IPS-15b (cell line): Measurements from ENCODE around the gene CLCN6.
"Not testable (repeated sequence)": the region's sequence is repeated elsewhere in the genome, so short reads cannot be mapped to it uniquely, and the experiment has no call there.

Experiments used
- H3K27me3 ChIP-seq: one replicate; pipeline ENCODE4 v1.6.1; 2013; ENCODE audit warnings: low read length; ENCODE audit not compliant: control insufficient read depth, insufficient read depth
- H3K36me3 ChIP-seq: one replicate; pipeline ENCODE4 v1.6.1; 2013; ENCODE audit warnings: low read length; ENCODE audit not compliant: control insufficient read depth, insufficient read depth
- H3K4me1 ChIP-seq: one replicate; pipeline ENCODE4 v1.6.1; 2013; ENCODE audit warnings: mild to moderate bottlenecking, low read length; ENCODE audit not compliant: control insufficient read depth, insufficient read depth
- H3K4me3 ChIP-seq: one replicate; pipeline ENCODE4 v1.5.1; 2013; ENCODE audit warnings: low read depth, low read length
- H3K9ac ChIP-seq: one replicate; pipeline ENCODE4 v1.6.1; 2013; ENCODE audit warnings: low read depth, mild to moderate bottlenecking, low read length
- H3K9me3 ChIP-seq: one replicate; pipeline ENCODE4 v1.6.1; 2013; ENCODE audit warnings: mild to moderate bottlenecking, low read length; ENCODE audit not compliant: control insufficient read depth, insufficient read depth

The CLCN6 gene

GRCh38 chr1:11800391-11800755 is 5.6 kb upstream of the CLCN6 start:
- Histone ChIP-seq H3K27me3 (no peaks in the 10 kb centered on the region), H3K9ac (no peak overlapping the region), H3K9me3 (no peaks in the 10 kb centered on the region), H3K4me1 (peaks cover 10% of the 10 kb centered on the region), H3K36me3 (peaks cover 26% of the 10 kb centered on the region), H3K4me3 (no peak overlapping the region)

- Histone ChIP-seq H3K9me3 (no peaks in the 10 kb centered on the region), H3K4me1 (peaks cover 10% of the 10 kb centered on the region), H3K27me3 (no peaks in the 10 kb centered on the region), H3K36me3 (peaks cover 21% of the 10 kb centered on the region), H3K4me3 (no peak overlapping the region), H3K9ac (no peak overlapping the region)
Measured at GRCh38 chr1:11800756-11801433, 5.1 kb upstream of the CLCN6 start.

DNA sequence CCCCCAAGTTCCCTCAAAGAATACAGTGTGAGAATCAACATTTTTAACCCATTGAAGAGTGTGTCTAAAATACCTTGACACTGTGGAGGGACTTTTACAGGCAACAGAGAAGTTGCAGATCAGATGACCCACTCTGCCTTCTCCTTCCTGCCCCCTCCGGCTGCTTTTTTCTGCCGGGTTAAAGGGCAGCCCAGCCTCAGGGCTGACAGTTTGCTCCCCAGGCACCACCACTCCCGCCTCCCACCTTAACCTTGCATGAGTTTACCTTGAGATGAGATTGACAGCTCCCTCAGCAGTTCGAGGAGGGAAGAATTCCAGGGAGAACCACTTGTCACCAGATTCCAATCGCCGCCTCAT is 3.4 kb upstream of the CLCN6 start:
- peaks cover 15% of the 10 kb centered on the region for H3K4me1 ChIP-seq
- H3K4me3 ChIP-seq, result peak overlapping the region; percentile 90

DNA sequence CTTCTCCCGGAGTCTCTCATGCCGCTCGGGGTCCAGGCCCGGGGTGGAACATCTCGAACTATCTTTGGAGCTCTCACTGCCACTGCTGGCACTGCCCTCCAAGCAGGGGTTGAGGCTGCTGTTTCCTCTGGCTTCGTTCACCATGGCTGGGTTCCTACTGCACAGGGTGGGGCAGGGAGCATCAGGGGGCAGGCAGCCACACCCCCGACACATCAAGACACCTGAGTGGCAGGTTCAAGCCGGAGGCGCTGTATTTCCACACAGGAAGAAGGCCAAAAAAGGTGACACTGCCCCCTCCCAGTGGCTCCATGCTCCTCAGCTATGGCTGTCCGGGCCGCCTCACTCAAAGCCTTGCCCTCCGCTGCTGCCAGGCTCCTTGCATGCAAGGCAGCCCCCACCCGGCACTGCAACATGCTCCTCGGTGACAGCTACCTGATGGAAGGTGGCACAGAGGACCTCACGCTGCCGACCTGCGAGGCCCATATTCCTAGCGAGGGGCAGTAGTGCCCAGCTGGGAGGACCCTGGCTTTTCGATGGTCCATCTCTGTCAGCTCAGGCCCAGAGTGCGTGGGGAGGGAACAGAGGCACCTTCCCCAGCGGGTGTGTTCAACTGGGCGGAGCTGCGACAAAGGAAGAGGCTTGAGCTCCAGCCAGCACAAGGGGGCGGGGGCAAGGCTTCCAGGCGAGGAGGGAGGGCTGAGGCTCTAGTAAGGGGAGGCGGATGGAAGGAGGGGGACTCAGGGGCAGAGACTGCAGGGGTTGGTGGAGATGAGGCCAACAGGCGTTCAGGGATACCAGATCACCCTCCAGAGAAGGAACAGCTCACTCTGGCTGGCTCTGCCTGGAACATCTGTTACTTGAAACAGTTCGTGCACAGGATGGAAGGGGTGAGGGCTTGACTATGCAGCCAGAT is 2.8 kb upstream of the CLCN6 start:
- H3K9me3 ChIP-seq, result no peaks in the 10 kb centered on the region
- H3K4me1 ChIP-seq, result peaks cover 15% of the 10 kb centered on the region
- peaks cover 17% of the 10 kb centered on the region for H3K36me3 ChIP-seq
- H3K27me3 ChIP-seq, result no peaks in the 10 kb centered on the region
- H3K9ac ChIP-seq, result no peak overlapping the region
- H3K4me3 ChIP-seq, result peak overlapping the region; percentile 90

More for the DNA sequence above, 3.4 kb upstream of the CLCN6 start:
- Histone ChIP-seq H3K27me3 (no peaks in the 10 kb centered on the region), H3K36me3 (peaks cover 18% of the 10 kb centered on the region), H3K9ac (no peak overlapping the region), H3K9me3 (no peaks in the 10 kb centered on the region)

- peaks cover 15% of the 10 kb centered on the region for H3K4me1 ChIP-seq
- H3K27me3 ChIP-seq, result not testable (repeated sequence)
Measured at GRCh38 chr1:11803924-11804665, 1.9 kb upstream of the CLCN6 start.

DNA sequence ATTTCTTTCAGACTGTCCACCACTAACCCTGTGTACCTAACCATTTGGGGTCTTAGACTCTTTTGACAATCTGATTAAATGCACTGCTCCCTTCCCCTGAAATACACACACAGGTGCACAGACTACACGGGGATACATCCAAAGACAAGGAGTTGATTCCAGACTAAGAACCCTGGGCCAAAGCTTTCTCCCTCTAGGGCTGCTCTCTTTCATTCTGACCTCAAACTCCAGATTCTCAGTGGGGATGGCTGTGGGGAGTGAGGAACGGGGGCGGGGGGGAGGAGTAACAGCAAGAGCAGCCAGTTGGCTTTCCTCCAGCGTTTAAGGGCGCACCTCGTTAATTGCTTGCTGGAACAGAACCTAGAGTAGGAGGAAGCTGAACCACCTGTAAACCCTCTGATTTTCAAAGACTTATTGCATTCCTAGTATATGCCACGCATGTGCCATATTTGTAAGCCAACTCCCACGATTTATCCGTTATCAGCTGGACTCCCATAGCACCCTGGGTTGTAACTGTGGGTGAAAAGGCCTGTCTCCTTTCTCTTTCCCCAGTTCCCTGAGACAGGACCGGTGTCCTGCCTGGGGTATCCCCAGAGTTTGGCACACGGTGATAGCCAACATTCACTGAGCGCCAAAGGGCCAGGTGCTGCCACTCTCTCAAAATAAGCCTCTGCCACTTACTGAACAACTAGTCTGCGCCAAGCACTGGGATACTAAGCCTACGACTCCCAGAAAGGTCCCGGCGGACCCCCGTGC is 1.1 kb upstream of the CLCN6 start:
- H3K27me3 ChIP-seq, result no peaks in the 10 kb centered on the region
- peak overlapping the region; percentile 92 for H3K4me3 ChIP-seq
- peaks cover 15% of the 10 kb centered on the region for H3K4me1 ChIP-seq
- no peaks in the 10 kb centered on the region for H3K9me3 ChIP-seq
- H3K9ac ChIP-seq, result peak overlapping the region; percentile 90
- peaks cover 13% of the 10 kb centered on the region for H3K36me3 ChIP-seq

More at GRCh38 chr1:11803924-11804665, 1.9 kb upstream of the CLCN6 start:
- H3K4me3 ChIP-seq, result peak overlapping the region; percentile 92
- H3K36me3 ChIP-seq, result peaks cover 14% of the 10 kb centered on the region
- not testable (repeated sequence) for H3K9me3 ChIP-seq
- H3K9ac ChIP-seq, result peak overlapping the region; percentile 49

GRCh38 chr1:11806307-11806936 is 431 bp downstream of the CLCN6 start:
- Histone ChIP-seq H3K9ac (peak overlapping the region; percentile 29), H3K36me3 (peaks cover 3% of the 10 kb centered on the region), H3K4me1 (peaks cover 15% of the 10 kb centered on the region), H3K9me3 (no peaks in the 10 kb centered on the region), H3K27me3 (no peaks in the 10 kb centered on the region), H3K4me3 (peak overlapping the region; percentile 80)

DNA sequence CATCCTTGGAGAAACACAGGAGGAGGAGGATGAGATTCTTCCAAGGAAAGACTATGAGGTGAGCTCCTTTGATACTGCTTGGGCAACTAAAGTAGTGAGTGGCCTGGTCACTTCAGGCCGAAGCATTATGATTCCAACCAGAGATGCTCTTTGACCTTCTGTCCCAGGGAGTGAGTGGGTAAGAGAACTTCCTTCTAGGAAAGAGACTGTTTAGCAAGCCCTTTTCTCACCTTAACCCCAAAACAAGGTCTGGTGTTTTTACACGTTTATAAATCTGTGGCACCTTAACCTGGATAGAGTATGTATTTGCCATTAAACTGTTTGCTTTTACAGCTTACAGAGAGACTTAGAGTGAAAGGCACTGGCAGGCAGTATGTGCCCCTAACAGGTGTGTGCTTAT is 1.1 kb downstream of the CLCN6 start:
- peak overlapping the region; percentile 29 for H3K9ac ChIP-seq
- H3K4me1 ChIP-seq, result peaks cover 13% of the 10 kb centered on the region
- no peaks in the 10 kb centered on the region for H3K9me3 ChIP-seq
- no peaks in the 10 kb centered on the region for H3K27me3 ChIP-seq
- peaks cover 3% of the 10 kb centered on the region for H3K36me3 ChIP-seq
- H3K4me3 ChIP-seq, result peak overlapping the region; percentile 80

DNA sequence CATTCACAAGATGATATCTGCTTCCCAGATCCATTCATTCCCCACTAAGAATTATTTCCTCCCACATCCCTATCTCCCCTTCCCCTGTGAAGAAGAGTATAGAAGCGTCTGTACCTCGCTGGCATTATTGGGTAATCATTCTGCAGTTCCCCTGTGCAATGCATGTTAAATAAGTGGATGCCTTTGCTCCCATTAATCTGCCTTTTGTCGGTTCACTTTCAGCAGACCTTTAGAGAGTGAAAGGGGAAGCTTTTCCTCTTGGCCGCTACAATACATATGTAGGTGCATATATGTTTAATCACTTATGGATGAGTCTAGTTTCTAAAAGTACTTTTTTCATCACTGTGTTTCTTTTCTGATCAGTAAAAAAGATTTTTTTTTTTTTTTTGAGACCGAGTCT is 7.0 kb downstream of the CLCN6 start:
- H3K4me1 ChIP-seq, result no peaks in the 10 kb centered on the region
- H3K9me3 ChIP-seq, result no peaks in the 10 kb centered on the region
- no peaks in the 10 kb centered on the region for H3K27me3 ChIP-seq
- no peak overlapping the region for H3K9ac ChIP-seq
- H3K4me3 ChIP-seq, result no peak overlapping the region
- H3K36me3 ChIP-seq, result peaks cover 19% of the 10 kb centered on the region

GRCh38 chr1:11817192-11817591 is 11.2 kb downstream of the CLCN6 start:
- no peaks in the 10 kb centered on the region for H3K4me1 ChIP-seq
- no peak overlapping the region for H3K9ac ChIP-seq
- no peaks in the 10 kb centered on the region for H3K27me3 ChIP-seq
- no peaks in the 10 kb centered on the region for H3K9me3 ChIP-seq
- H3K36me3 ChIP-seq, result peaks cover 15% of the 10 kb centered on the region
- H3K4me3 ChIP-seq, result no peak overlapping the region

DNA sequence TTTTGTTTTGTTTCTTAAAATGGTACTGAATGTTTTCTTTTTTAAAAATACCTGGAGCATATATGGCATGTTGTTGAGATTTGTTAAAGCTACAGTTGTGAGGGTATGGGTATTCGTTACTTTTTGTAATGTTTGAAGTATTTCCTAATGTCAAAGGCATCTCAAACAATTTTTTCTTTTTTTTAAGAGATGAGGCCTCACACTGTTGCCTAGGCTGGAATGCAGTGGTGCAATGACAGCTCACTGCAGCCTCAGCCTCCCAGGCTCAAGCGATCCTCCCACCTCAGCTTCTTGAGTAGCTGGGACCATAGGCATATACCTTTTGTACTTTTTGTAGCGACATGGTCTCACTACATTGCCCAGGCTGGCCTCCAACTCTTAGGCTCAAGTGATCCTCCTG is 16.1 kb downstream of the CLCN6 start:
- H3K9ac ChIP-seq, result no peak overlapping the region
- H3K36me3 ChIP-seq, result peaks cover 16% of the 10 kb centered on the region
- no peaks in the 10 kb centered on the region for H3K9me3 ChIP-seq
- no peaks in the 10 kb centered on the region for H3K27me3 ChIP-seq
- H3K4me1 ChIP-seq, result no peaks in the 10 kb centered on the region
- no peak overlapping the region for H3K4me3 ChIP-seq
